Fibroblast of skin of left biceps (primary cell): Measurements from ENCODE around the gene CUEDC2.

Source experiments
- DNase-seq, 2 experiments: peaks; one replicate each; pipeline ENCODE4 v3.0.0-alpha.2; 2013; ENCODE audit warnings: low read depth in 2 of 2

Gene CUEDC2

DNA sequence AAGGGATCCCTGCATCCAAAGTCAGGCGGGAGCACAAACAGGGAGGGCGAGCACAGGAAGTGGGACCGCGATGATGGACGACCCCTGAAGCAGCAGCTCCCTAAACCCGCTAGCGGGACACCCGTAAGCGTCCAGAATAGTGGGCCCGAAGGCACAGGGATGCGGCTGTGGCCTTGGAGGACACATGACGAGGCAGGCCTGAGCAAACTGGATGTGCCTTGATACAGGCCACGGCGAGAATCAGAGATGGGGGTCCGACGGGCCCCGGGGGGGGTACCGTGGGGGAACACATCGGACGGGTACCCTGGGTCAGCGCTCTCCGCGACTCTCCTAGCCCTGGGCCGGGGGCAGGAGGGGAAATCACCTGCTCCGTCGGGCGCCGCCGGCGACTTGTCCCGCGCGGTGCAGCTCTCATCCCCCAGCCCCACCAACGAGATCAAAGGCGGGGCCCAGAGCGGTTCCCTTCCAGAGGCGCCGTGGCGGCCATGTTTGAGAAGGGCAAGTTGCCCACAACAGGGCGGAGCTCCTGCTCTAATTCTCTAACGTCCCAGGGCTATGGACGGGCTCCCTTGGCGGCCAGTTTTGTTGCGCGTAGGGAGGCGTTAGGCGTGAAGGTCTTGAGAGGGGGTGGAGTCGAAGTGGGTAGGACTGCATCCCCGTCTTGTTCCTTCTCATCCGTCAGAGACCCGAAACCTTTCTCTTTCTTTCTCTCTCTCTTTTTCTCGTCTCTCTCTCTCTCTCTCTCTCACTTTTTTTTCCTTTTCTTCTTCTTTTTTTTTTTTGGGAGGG, at the start of gene CUEDC2:
TSS of gene CUEDC2 (minus strand) at position 413 of the 789 bp plus-strand sequence. CDS start 7,386 bp downstream, outside the sequence.
- peak; percentile 95 for DNase-seq

DNA sequence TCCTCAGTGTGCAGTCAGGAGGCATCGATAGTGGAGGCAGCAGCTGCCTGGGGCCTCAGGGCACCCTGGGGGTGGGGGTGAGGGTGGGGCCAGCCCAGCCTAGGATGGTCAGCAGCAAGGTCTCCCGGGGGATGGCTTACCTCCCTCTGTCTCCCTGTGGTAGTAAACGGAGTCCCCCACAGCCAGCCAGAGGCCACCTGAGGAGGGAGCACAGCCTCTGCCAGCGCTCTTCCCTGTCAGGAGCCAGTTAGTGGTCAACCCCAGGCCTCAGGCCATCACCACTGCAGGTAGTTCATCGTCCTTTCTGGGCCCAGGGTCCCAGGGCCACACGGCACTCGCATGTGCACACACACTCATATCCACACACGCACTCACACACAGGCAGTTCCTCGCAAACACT, 48.0 kb upstream of the CUEDC2 start:
- DNase-seq: no peak

GRCh38 chr10:102479651-102480050, 47.3 kb upstream of the CUEDC2 start:
- DNase-seq: no peak

DNA sequence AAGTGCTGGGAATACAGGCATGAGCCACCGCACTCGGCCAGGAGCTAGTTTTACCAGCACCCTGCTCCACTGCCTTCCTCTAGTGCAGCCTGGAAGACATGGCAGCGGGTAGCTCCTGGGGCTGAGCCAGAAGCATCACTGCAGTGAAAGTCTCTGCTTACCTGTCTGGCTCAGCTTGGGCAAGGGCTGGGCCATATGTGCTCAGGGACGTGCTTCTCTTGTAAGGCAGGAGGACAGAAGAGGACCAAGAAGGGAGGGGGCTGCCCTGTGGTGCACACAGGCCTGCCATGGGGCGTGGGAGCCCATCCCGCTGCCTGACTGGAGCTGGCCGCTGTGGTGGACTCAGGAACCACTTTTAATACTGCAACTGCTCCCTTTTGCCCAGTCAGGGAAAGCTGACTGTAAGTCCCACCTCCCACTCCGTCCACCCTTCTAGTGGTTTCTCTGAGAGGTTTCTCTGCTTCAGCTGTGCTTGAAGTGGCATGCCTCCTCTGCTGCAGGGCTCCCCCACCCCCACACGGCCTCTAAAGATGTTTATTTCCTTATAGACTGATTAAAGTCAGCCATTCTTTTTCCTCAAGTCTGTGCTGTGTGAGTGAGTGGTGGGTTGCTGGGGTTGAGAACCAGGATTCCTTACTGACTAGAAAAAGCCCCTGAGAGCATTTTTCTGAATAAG, 44.2 kb upstream of the CUEDC2 start:
- DNase-seq: no peak

GRCh38 chr10:102475451-102476040, 43.2 kb upstream of the CUEDC2 start:
- no peak for DNase-seq

- no peak for DNase-seq
These were observed 41.3 kb upstream of the CUEDC2 start for GRCh38 chr10:102473445-102474331.

DNA sequence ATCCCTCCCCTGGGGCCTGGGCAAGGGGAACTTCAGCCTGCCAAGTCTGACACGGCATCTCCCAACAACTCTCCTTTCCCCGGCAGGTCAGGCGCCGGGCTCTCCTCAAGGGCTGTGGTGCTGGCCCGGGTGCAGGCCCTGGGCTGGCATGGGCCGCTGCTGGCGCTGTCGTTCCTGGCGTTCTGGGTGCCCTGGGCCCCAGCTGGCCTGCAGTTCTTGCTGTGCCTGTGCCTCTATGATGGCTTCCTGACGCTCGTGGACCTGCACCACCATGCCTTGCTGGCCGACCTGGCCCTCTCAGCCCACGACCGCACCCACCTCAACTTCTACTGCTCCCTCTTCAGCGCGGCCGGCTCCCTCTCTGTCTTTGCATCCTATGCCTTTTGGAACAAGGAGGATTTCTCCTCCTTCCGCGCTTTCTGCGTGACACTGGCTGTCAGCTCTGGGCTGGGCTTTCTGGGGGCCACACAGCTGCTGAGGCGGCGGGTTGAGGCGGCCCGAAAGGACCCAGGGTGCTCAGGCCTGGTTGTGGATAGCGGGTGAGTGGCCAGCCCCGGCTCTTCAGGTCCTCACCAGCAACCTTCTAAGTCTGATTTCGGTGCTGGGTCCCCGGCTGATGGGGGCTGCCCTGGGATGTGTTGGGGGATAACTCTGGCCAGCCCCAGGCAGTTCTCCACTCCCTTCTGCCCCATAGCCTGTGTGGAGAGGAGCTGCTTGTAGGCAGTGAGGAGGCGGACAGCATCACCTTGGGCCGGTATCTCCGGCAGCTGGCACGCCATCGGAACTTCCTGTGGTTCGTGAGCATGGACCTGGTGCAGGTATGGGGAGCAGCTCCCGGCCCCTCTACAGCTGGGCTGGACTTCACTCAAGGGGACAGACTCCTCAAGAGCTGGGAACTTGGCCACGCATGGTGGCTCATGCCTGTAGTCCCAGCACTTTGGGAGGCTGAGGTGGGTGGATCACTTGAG, 38.5 kb upstream of the CUEDC2 start:
- DNase-seq: no peak

GRCh38 chr10:102468683-102469082, 36.3 kb upstream of the CUEDC2 start:
- no peak for DNase-seq

- no peak for DNase-seq
These were observed 35.6 kb upstream of the CUEDC2 start for GRCh38 chr10:102467971-102468438.

GRCh38 chr10:102467318-102467717, 34.9 kb upstream of the CUEDC2 start:
- no peak for DNase-seq

GRCh38 chr10:102465466-102465865, 33.1 kb upstream of the CUEDC2 start:
- no peak for DNase-seq

GRCh38 chr10:102463983-102464382, 31.6 kb upstream of the CUEDC2 start:
- DNase-seq: no peak

- DNase-seq: no peak
These were observed 30.2 kb upstream of the CUEDC2 start for GRCh38 chr10:102462512-102463054.

GRCh38 chr10:102461187-102462054, 29.0 kb upstream of the CUEDC2 start:
- DNase-seq: peak; percentile 31 to 33

DNA sequence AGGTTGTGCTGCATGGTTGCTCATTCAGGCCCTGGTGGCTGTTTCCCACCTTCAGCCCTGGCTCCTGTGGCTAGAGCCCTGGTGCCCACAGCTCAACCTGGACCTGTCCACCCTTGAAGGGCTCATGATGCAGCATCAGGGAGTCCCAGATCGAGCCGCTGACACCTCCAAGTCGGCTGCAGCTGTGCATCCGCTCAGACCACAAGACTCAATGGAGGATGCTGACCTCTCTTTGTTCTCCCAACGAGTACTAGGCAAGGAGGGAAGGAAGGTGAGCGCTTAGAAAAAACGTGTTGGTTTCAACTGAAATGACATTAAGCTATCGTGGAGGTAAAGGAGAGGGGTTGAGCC, 28.4 kb upstream of the CUEDC2 start:
- no peak for DNase-seq

DNA sequence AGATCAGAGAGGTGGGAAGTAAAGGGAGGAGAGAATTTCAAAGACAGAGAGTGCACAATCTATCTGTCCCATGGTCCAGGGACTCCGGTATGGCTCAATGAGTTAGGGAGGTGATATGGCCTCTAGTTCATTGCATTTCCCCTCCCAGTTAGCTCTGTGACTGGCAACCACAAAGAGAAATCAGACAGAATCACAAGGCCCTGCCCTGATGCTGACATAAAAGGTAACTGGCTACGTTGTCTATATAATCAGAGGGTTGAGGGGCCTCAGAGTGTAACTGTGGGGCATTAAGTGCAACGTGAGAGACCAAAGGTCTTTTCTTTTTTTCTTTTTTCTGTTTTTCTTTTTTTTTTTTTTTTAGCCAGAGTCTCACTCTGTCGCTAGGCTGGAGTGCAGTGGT, 26.3 kb upstream of the CUEDC2 start:
- DNase-seq: no peak

GRCh38 chr10:102457591-102458150, 25.3 kb upstream of the CUEDC2 start:
- no peak for DNase-seq

GRCh38 chr10:102455893-102456471, 23.6 kb upstream of the CUEDC2 start:
- DNase-seq: peak; percentile 57 to 61
